ENCODE data around the gene ME3.

- TF ChIP-seq CTCF (IDR thresholded peaks at IDR 0.05) (no peak), NFYB (CRISPR knock-in tag; conservative IDR thresholded peaks at IDR 0.05; ENCODE audit: low read depth) (no peak)
Observed at GRCh38 chr11:86718999-86719398, 46.6 kb upstream of the ME3 start.
